Stimulated activated effector memory CD8-positive, alpha-beta T cell treated with anti-CD3 and anti-CD28 coated beads, Interleukin-12 subunit alpha, Interleukin-12 subunit beta, amount 100 ng/mL, for 72 hours (primary cell): Measurements from ENCODE around the gene MROH9.

Experiments used
- ATAC-seq: fragments of 150-1000 bp; cut with Tn5 transposase; 2 replicates; pipeline ENCODE4 v1.10.0; 2021
- DNase-seq, 2 donors: peaks; one replicate each; pipeline ENCODE4 v3.0.0; 2021 to 2022; ENCODE audit warnings: low spot score in 2 of 2
- H3K27ac Mint-ChIP-seq: one replicate; pipeline ENCODE4 v1.8.0; 2022; ENCODE audit warnings: mild to moderate bottlenecking, mixed read lengths
- H3K36me3 Mint-ChIP-seq: one replicate; pipeline ENCODE4 v1.8.0; 2022; ENCODE audit warnings: mild to moderate bottlenecking, mixed read lengths
- H3K4me1 Mint-ChIP-seq: one replicate; pipeline ENCODE4 v1.8.0; 2022; ENCODE audit warnings: mixed read lengths
- H3K4me3 Mint-ChIP-seq: one replicate; pipeline ENCODE4 v1.8.0; 2022; ENCODE audit warnings: mild to moderate bottlenecking, mixed read lengths
- H3K9me3 Mint-ChIP-seq: one replicate; pipeline ENCODE4 v1.8.0; 2022; ENCODE audit warnings: mixed read lengths

Gene MROH9

DNA sequence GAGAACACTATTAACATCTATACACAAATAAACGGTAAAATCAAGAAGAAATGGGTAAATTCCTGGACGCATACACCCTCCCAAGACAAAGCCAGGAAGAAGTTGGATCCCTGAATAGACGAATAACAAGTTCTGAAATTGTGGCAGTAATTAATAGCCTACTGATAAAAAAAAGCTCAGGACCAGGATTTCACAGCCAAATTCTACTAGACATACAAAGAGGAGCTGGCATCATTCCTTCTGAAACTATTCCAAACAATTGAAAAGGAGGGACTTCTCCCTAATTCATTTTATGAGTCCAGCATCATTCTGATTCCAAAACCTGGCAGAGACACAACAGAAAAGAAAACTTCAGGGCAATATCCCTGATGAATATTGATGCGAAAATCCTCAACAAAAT lies 84.6 kb downstream of the MROH9 start:
- H3K4me1 Mint-ChIP-seq, result no peaks in the 10 kb centered on the region
- H3K27ac Mint-ChIP-seq, result no peak overlapping the region
- H3K4me3 Mint-ChIP-seq, result no peak overlapping the region
- no peaks in the 10 kb centered on the region for H3K36me3 Mint-ChIP-seq
- ATAC-seq (no peak), DNase-seq (no peak)
- peaks cover 5% of the 10 kb centered on the region for H3K9me3 Mint-ChIP-seq

GRCh38 chr1:171032822-171033702 lies 97.7 kb downstream of the MROH9 start:
- H3K27ac Mint-ChIP-seq, result no peak overlapping the region
- no peak for ATAC-seq
- no peak for DNase-seq
- H3K4me3 Mint-ChIP-seq, result no peak overlapping the region
- H3K4me1 Mint-ChIP-seq, result no peaks in the 10 kb centered on the region
- H3K9me3 Mint-ChIP-seq, result no peaks in the 10 kb centered on the region
- no peaks in the 10 kb centered on the region for H3K36me3 Mint-ChIP-seq

DNA sequence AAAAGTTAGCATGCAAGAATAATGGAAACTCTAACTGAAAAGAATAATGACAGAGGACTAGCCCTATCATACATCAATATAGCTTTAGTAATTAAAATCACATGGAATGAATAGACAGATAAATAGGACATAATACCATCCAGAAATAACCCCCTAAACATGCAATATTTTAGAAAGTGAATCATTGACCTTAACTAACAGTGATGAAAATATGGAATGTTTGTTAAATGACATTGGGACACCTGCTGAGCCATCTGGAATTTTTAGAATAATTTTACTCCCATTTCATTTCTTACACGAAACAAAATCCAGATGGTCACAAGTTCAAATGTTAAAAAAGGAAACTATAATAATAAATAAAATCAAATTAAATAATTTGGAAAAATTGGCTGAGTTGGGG lies 102.3 kb downstream of the MROH9 start:
- Mint-ChIP-seq H3K36me3 (no peaks in the 10 kb centered on the region), H3K4me3 (no peak overlapping the region), H3K9me3 (no peaks in the 10 kb centered on the region), H3K4me1 (no peaks in the 10 kb centered on the region), H3K27ac (no peak overlapping the region)
- DNase-seq (no peak), ATAC-seq (no peak)

GRCh38 chr1:171038284-171038683 lies 103.0 kb downstream of the MROH9 start:
- no peak for ATAC-seq
- H3K9me3 Mint-ChIP-seq, result no peaks in the 10 kb centered on the region
- no peak for DNase-seq
- H3K27ac Mint-ChIP-seq, result no peak overlapping the region
- no peak overlapping the region for H3K4me3 Mint-ChIP-seq
- no peaks in the 10 kb centered on the region for H3K36me3 Mint-ChIP-seq
- no peaks in the 10 kb centered on the region for H3K4me1 Mint-ChIP-seq

GRCh38 chr1:171048014-171048413 lies 112.7 kb downstream of the MROH9 start:
- Mint-ChIP-seq H3K4me1 (no peaks in the 10 kb centered on the region), H3K4me3 (no peak overlapping the region), H3K9me3 (peaks cover 24% of the 10 kb centered on the region), H3K27ac (no peak overlapping the region), H3K36me3 (no peaks in the 10 kb centered on the region)
- peak; percentile 11 for ATAC-seq
- DNase-seq, result no peak

GRCh38 chr1:171052977-171053376 lies 117.6 kb downstream of the MROH9 start:
- no peak for ATAC-seq
- H3K4me1 Mint-ChIP-seq, result no peaks in the 10 kb centered on the region
- no peak overlapping the region for H3K27ac Mint-ChIP-seq

DNA sequence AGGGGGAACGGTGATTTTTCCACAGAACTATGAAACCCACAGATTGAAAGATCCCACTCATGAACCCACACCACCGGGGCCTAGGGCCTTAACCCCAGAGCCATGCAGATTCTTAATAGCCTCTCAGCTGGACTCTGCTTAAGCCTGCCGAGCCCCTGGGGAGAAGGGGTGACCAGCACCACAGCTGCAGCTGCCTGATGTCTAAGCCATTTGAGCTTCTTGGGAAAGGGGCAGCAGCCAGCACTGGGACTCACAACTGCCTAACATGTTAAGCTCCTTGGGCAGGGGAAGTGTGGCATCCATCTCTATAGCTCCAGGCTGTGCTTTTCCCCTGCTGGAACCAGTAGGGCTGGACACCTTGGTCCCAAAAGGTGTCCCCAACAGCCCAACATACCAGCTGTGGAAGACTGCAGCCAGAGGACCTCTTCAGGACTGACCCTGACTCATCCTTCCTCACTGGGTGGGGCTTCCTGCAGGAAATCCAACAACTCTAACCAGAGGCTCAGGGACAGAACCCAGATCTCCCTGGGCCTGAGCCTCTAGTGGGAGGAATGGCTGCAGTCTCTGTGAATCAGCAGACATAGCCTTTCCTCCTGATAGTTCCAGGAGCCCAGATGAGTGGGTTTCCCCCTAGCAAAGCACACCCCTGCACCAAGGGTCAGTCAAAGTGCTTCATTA lies 120.8 kb downstream of the MROH9 start:
- H3K4me3 Mint-ChIP-seq, result no peak overlapping the region
- H3K9me3 Mint-ChIP-seq, result no peaks in the 10 kb centered on the region
- H3K27ac Mint-ChIP-seq, result no peak overlapping the region
- H3K4me1 Mint-ChIP-seq, result no peaks in the 10 kb centered on the region
- no peak for ATAC-seq
- no peaks in the 10 kb centered on the region for H3K36me3 Mint-ChIP-seq
- DNase-seq, result no peak

More at GRCh38 chr1:171052977-171053376, 117.6 kb downstream of the MROH9 start:
- H3K36me3 Mint-ChIP-seq, result no peaks in the 10 kb centered on the region
- peaks cover 3% of the 10 kb centered on the region for H3K9me3 Mint-ChIP-seq
- no peak overlapping the region for H3K4me3 Mint-ChIP-seq
- DNase-seq, result no peak

GRCh38 chr1:171061425-171062143 lies 126.2 kb downstream of the MROH9 start:
- Mint-ChIP-seq H3K9me3 (no peaks in the 10 kb centered on the region), H3K4me3 (no peak overlapping the region), H3K4me1 (no peaks in the 10 kb centered on the region), H3K27ac (no peak overlapping the region), H3K36me3 (no peaks in the 10 kb centered on the region)
- DNase-seq (no peak), ATAC-seq (no peak)

GRCh38 chr1:171062902-171063301 lies 127.6 kb downstream of the MROH9 start:
- no peak for ATAC-seq
- DNase-seq, result no peak

GRCh38 chr1:171075041-171075440 lies 139.7 kb downstream of the MROH9 start:
- no peak overlapping the region for H3K27ac Mint-ChIP-seq
- DNase-seq, result no peak
- no peaks in the 10 kb centered on the region for H3K9me3 Mint-ChIP-seq
- no peak overlapping the region for H3K4me3 Mint-ChIP-seq
- no peak for ATAC-seq
- no peaks in the 10 kb centered on the region for H3K36me3 Mint-ChIP-seq
- H3K4me1 Mint-ChIP-seq, result no peaks in the 10 kb centered on the region

More at GRCh38 chr1:171062902-171063301, 127.6 kb downstream of the MROH9 start:
- no peaks in the 10 kb centered on the region for H3K9me3 Mint-ChIP-seq
- H3K27ac Mint-ChIP-seq, result no peak overlapping the region
- H3K4me1 Mint-ChIP-seq, result no peaks in the 10 kb centered on the region
- H3K4me3 Mint-ChIP-seq, result no peak overlapping the region
- no peaks in the 10 kb centered on the region for H3K36me3 Mint-ChIP-seq

GRCh38 chr1:171081314-171081753 lies 146.0 kb downstream of the MROH9 start:
- Mint-ChIP-seq H3K4me1 (no peaks in the 10 kb centered on the region), H3K4me3 (no peak overlapping the region), H3K27ac (no peak overlapping the region), H3K36me3 (no peaks in the 10 kb centered on the region), H3K9me3 (no peaks in the 10 kb centered on the region)
- DNase-seq (no peak), ATAC-seq (no peak)

DNA sequence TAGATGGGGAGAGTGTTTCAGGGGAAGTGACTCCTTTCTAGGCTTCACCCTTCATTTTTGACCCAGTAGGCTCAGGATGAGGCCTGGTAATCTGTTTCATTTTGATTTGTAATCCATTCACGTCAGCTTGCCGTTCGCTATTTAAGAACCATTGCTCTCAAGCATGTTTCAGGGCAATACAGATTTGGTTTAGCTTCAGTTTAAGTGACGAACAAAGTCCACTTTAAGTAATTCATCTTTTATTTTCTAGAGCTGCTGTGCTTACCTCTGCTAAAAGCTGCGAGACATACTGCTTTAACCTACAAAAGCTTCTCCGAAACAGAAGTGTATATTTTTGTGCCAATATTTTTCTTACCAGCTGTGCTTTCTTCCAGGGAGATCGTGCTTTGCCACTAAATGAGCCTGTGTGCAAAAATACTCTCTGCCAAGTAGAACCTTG lies 146.4 kb downstream of the MROH9 start:
- no peak for ATAC-seq
- H3K4me1 Mint-ChIP-seq, result no peaks in the 10 kb centered on the region
- no peaks in the 10 kb centered on the region for H3K36me3 Mint-ChIP-seq
- H3K27ac Mint-ChIP-seq, result no peak overlapping the region
- DNase-seq, result no peak
- H3K4me3 Mint-ChIP-seq, result no peak overlapping the region
- no peaks in the 10 kb centered on the region for H3K9me3 Mint-ChIP-seq

DNA sequence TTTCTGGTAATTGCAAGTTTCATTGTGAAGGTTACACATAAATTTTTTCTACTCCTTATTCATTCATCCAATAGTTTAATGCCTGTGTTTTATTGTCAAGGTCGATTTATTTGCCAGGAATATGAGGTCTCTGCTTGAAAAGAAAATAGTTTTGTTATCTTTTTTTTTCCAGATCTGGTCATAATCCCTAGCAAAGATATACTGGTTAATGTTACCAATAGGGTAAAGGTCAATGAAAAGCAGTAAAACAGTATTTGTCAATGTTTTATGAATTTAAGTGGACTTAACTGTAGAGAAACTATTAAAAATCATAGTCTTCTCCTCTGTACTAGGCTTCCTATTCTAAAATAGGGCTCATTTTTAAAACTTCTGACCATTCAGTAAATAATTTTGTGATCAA lies 147.3 kb downstream of the MROH9 start:
- DNase-seq (no peak), ATAC-seq (no peak)
- Mint-ChIP-seq H3K9me3 (no peaks in the 10 kb centered on the region), H3K4me1 (no peaks in the 10 kb centered on the region), H3K4me3 (no peak overlapping the region), H3K27ac (no peak overlapping the region), H3K36me3 (no peaks in the 10 kb centered on the region)

- DNase-seq (no peak), ATAC-seq (no peak)
- Mint-ChIP-seq H3K4me1 (no peaks in the 10 kb centered on the region), H3K9me3 (no peaks in the 10 kb centered on the region), H3K4me3 (no peak overlapping the region), H3K27ac (no peak overlapping the region), H3K36me3 (no peaks in the 10 kb centered on the region)
These were observed 147.9 kb downstream of the MROH9 start for GRCh38 chr1:171083222-171083621.

GRCh38 chr1:171084091-171084490 lies 148.8 kb downstream of the MROH9 start:
- Mint-ChIP-seq H3K4me1 (no peaks in the 10 kb centered on the region), H3K4me3 (no peak overlapping the region), H3K36me3 (no peaks in the 10 kb centered on the region), H3K9me3 (no peaks in the 10 kb centered on the region), H3K27ac (no peak overlapping the region)
- no peak for ATAC-seq
- DNase-seq, result no peak
